Measurements from ENCODE around the gene RAX.

The RAX gene

GRCh38 chr18:59231877-59232276, 41.4 kb downstream of the RAX start:
- H3K27ac ChIP-seq (ENCODE audit: extremely low read depth, low read depth, low read length): no peak overlapping the region
- POLR2A ChIA-PET: interaction anchor here (1.2 kb wide), 1 partner anchor 11 kb away, joined by 3 read pairs; no protein-coding TSS in a partner anchor
- peaks cover 3% of the 10 kb centered on the region; the same call in 1 of the 2 replicates for H3K4me1 ChIP-seq (ENCODE audit: control insufficient read depth, insufficient read depth, low read length)
- CTCF ChIA-PET: interaction anchor here (0.8 to 2.2 kb wide), 3 partner anchors 12 to 161 kb away, joined by 3 to 4 read pairs (median 4); partner anchors contain the start of gene GRP
- TF ChIP-seq ZNF211 (tag by site-specific recombination; IDR thresholded peaks at IDR 0.05; ENCODE audit: low read depth) (no peak), ZNF157 (tag by site-specific recombination; IDR thresholded peaks at IDR 0.05) (no peak), ZEB2 (tag by site-specific recombination; IDR thresholded peaks at IDR 0.05) (no peak), ZNF624 (tag by site-specific recombination; IDR thresholded peaks at IDR 0.05) (no peak), ZNF639 (tag by site-specific recombination; IDR thresholded peaks at IDR 0.05) (no peak), ZBTB21 (tag by site-specific recombination; IDR thresholded peaks at IDR 0.05) (no peak), SP7 (tag by site-specific recombination; IDR thresholded peaks at IDR 0.05) (no peak)
- TF ChIP-seq, protein P1, sequence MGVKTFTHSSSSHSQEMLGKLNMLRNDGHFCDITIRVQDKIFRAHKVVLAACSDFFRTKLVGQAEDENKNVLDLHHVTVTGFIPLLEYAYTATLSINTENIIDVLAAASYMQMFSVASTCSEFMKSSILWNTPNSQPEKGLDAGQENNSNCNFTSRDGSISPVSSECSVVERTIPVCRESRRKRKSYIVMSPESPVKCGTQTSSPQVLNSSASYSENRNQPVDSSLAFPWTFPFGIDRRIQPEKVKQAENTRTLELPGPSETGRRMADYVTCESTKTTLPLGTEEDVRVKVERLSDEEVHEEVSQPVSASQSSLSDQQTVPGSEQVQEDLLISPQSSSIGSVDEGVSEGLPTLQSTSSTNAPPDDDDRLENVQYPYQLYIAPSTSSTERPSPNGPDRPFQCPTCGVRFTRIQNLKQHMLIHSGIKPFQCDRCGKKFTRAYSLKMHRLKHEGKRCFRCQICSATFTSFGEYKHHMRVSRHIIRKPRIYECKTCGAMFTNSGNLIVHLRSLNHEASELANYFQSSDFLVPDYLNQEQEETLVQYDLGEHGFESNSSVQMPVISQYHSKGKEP (tag by site-specific recombination; IDR thresholded peaks at IDR 0.05): no peak
- TF ChIP-seq, protein P2, sequence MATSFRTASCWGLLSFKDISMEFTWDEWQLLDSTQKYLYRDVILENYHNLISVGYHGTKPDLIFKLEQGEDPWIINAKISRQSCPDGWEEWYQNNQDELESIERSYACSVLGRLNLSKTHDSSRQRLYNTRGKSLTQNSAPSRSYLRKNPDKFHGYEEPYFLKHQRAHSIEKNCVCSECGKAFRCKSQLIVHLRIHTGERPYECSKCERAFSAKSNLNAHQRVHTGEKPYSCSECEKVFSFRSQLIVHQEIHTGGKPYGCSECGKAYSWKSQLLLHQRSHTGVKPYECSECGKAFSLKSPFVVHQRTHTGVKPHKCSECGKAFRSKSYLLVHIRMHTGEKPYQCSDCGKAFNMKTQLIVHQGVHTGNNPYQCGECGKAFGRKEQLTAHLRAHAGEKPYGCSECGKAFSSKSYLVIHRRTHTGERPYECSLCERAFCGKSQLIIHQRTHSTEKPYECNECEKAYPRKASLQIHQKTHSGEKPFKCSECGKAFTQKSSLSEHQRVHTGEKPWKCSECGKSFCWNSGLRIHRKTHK (tag by site-specific recombination; IDR thresholded peaks at IDR 0.05): no peak
- no peaks in the 10 kb centered on the region for H3K36me3 ChIP-seq (ENCODE audit: control insufficient read depth in 2 of 2, insufficient read depth in 1 of 2, low read length in 2 of 2)
- H3K9me3 ChIP-seq (ENCODE audit: control insufficient read depth, insufficient read depth, low read depth, low read length): no peaks in the 10 kb centered on the region
- H3K4me3 ChIP-seq (ENCODE audit: low read depth, low read length): no peak overlapping the region

DNA sequence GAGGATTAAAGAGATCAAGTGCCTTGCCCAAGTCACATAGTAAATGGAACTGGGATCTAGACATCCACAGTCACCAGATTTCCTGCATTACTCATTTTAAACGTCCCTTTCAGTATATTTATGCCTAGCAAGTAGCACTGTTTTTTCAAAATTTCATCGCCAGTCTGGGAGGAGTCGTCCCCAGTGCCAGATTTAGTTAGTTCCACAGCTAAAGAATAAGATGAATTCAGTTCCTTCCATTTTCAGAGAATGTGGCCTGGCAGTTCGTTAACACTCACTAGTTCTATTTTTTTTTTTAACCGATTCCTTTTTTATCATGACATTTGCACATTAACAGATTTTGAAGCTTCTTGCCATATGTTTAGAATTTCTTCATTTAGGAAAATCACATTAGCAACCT, 42.1 kb downstream of the RAX start:
- peaks cover 3% of the 10 kb centered on the region; the same call in 1 of the 2 replicates for H3K4me1 ChIP-seq (ENCODE audit: control insufficient read depth, insufficient read depth, low read length)
- ChIA-PET POLR2A (interaction anchor here (1.2 kb wide), 1 partner anchor 10 kb away, joined by 3 read pairs; no protein-coding TSS in a partner anchor), CTCF (interaction anchor here (0.8 to 4.1 kb wide), 5 partner anchors 11 to 171 kb away, joined by 3 to 18 read pairs (median 4); partner anchors contain the start of gene GRP)
- H3K9me3 ChIP-seq (ENCODE audit: control insufficient read depth, insufficient read depth, low read depth, low read length): no peaks in the 10 kb centered on the region
- no peak overlapping the region for H3K4me3 ChIP-seq (ENCODE audit: low read depth, low read length)
- H3K36me3 ChIP-seq (ENCODE audit: control insufficient read depth in 2 of 2, insufficient read depth in 1 of 2, low read length in 2 of 2): no peaks in the 10 kb centered on the region
- H3K27ac ChIP-seq (ENCODE audit: extremely low read depth, low read depth, low read length): no peak overlapping the region
- TF ChIP-seq ZNF324 (tag by site-specific recombination; IDR thresholded peaks at IDR 0.05) (no peak), AEBP2 (tag by site-specific recombination; IDR thresholded peaks at IDR 0.05; ENCODE audit: borderline replicate concordance) (no peak), HIC1 (tag by site-specific recombination; IDR thresholded peaks at IDR 0.05) (no peak), SETDB1 (IDR thresholded peaks at IDR 0.05; ENCODE audit: insufficient read length, low read length) (no peak), ZNF692 (tag by site-specific recombination; IDR thresholded peaks at IDR 0.05) (no peak), ZNF274 (IDR thresholded peaks at IDR 0.05; ENCODE audit: low read length) (no peak), ZNF274 (tag by site-specific recombination; IDR thresholded peaks at IDR 0.05; ENCODE audit: borderline replicate concordance) (no peak), REPIN1 (tag by site-specific recombination; IDR thresholded peaks at IDR 0.05; ENCODE audit: low read depth) (no peak), ZNF2 (tag by site-specific recombination; IDR thresholded peaks at IDR 0.05) (no peak), ZFHX2 (tag by site-specific recombination; conservative IDR thresholded peaks at IDR 0.05) (no peak), ZNF302 (tag by site-specific recombination; IDR thresholded peaks at IDR 0.05; ENCODE audit: low read depth) (no peak), PRDM6 (tag by site-specific recombination; IDR thresholded peaks at IDR 0.05) (no peak)

All from HEK293 (cell line).